Uterus (tissue), 2 donors: Measurements from ENCODE around the gene CKMT2.

Source experiments
- POLR2A ChIP-seq, 2 donors: fragments of 450-650 bp; IDR thresholded peaks; one replicate each; pipeline ENCODE4 v1.6.1; 2016; ENCODE audit warnings: antibody characterized with exemption in 2 of 2, mild to moderate bottlenecking in 1 of 2, moderate library complexity in 1 of 2
- TF ChIP-seq, protein P1 (sequence below), 4 experiments: fragments of 200-600 bp in 2 of 4; fragments of 450-650 bp in 2 of 4; sonication (generic) in 2 of 4; IDR thresholded peaks; one replicate each; pipeline ENCODE4 v1.5.1; 2016 to 2019; ENCODE audit warnings: antibody characterized with exemption in 4 of 4, mild to moderate bottlenecking in 2 of 4, moderate library complexity in 1 of 4

DNA sequence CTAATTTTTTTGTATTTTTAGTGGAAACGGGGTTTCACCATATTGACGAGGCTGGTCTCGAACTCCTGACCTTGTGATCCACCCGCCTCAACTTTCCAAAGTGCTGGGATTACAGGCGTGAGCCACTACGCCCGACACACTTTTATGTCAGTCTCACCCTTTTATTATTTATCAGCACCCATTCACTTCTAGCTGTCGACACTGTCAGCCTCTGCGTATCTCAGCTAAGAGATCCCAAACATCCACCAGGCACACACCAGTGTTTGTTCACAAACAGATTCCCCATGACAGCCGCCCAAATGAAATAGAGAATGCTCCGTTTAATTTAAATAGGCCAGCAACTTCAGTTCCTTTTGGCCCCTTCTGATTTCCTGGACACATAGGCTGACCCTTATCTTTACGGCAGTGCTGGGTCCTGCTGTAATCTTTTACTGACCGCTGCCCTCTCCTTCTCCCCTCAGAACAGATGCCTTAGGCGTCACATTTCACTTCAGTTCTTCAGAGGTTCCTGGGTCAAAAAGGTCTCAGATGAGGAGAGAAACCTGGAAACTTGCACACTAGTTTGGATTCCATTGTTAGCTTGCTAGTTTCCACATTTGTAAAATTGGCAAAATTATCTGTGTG is 43.1 kb upstream of the CKMT2 start:
- TF ChIP-seq, protein P1, sequence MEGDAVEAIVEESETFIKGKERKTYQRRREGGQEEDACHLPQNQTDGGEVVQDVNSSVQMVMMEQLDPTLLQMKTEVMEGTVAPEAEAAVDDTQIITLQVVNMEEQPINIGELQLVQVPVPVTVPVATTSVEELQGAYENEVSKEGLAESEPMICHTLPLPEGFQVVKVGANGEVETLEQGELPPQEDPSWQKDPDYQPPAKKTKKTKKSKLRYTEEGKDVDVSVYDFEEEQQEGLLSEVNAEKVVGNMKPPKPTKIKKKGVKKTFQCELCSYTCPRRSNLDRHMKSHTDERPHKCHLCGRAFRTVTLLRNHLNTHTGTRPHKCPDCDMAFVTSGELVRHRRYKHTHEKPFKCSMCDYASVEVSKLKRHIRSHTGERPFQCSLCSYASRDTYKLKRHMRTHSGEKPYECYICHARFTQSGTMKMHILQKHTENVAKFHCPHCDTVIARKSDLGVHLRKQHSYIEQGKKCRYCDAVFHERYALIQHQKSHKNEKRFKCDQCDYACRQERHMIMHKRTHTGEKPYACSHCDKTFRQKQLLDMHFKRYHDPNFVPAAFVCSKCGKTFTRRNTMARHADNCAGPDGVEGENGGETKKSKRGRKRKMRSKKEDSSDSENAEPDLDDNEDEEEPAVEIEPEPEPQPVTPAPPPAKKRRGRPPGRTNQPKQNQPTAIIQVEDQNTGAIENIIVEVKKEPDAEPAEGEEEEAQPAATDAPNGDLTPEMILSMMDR (IDR thresholded peaks at IDR 0.05) = no peak
- no peak for TF ChIP-seq POLR2A (IDR thresholded peaks at IDR 0.05)
